KOPT-K1 (cell line): ENCODE data around the gene INO80E.

Source experiments
- H3K27ac ChIP-seq: fragments of 200-600 bp; sonication (generic); 2 replicates; pipeline ENCODE4 v1.5.1; 2016; ENCODE audit warnings: antibody characterized with exemption, mild to moderate bottlenecking, low read depth, low read length; ENCODE audit not compliant: poor library complexity, severe bottlenecking
- H3K36me3 ChIP-seq: fragments of 200-600 bp; sonication (generic); 2 replicates; pipeline ENCODE4 v1.5.1; 2017; ENCODE audit warnings: antibody characterized with exemption, mild to moderate bottlenecking, low read length, moderate library complexity; ENCODE audit not compliant: insufficient read depth
- H3K9me3 ChIP-seq: fragments of 200-600 bp; sonication (generic); 2 replicates; pipeline ENCODE4 v1.5.1; 2017; ENCODE audit warnings: antibody characterized with exemption, low read length, mild to moderate bottlenecking; ENCODE audit not compliant: insufficient read depth, poor library complexity, severe bottlenecking

Gene INO80E

DNA sequence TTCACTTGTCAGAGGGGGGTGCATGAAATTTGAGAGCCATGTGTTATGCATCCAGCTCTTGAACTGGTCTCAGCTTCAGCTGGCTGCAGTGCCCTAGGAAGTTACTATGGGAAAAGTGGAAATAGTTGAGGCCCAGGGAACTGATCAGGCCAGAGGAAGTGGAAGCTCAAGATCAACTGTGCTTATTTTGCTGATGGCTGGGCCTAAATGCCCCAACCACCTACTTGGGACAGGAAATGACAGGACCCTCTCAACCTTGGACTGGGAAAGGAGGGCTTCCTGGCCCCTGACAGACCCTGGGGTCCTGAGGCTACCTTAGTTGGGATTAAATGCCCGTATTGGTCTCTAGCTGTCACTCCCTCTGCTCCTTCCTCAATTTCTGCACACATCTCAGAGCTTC, 23.5 kb upstream of the INO80E start:
- H3K27ac ChIP-seq = no peak overlapping the region
- peaks cover 18% of the 10 kb centered on the region for H3K36me3 ChIP-seq
- H3K9me3 ChIP-seq = no peaks in the 10 kb centered on the region

DNA sequence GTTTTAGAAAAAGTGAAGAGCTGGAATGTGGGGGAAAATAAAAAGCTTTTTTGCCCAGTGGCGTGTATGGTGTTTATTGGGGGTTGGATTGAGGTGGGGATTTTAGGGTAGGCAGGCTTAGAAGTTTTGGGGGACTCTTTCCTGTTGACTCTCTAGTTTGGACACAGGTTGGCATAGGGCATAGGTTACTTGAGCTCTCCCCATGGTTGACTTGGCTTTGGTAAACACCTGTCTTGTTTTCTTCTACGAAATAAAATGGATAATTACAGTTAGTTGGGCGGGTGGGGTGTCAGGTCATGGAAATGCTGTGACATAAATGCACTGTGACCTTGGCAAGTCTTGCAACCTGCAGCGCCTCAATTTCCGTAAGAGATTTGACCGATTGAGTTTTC, 23.1 kb upstream of the INO80E start:
- peak overlapping the region; percentile 82 for H3K27ac ChIP-seq
- peaks cover 20% of the 10 kb centered on the region for H3K36me3 ChIP-seq

DNA sequence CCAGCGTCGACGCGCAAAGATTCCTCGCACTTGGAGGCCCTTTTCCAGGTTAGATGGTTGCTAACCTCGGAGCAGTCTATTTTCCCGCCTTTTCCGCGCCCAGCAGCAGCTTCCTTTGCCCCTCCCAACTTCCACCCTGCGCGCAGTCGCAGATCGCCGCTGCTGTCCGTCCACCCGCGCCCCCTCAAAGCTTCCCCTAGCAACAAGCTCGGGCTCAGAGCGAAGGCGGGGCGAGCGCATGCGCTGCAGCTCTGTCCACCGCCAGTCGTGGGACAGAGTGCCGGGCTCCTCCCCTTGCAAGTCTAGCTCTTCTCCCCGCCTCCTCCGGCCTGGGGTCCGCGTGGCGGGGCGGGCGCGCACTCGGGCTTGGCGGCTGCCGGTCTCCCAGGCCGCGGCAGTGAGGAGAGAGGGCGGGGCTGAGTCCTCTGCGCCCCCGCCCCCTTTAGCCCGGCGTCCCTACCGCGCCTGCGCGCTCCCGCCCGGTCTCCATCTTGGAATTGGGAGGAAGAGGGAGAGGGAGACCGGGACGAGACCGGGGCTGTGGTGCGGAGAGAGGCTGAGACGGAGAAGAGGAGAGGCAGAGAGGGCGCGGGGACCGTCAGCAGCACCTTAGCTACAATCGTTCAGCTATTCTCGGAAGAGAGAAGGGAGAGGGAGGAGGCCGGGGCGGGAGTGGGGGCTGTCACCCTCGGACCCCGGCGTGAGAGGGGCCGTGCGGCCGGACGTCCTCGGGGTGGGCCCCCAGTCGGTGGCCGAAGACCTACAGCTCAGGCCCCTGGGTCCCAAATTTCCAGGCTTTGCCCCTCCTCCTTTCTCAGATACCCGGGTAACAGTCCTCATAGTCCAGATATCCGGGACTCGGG, 22.4 kb upstream of the INO80E start, which contains the start of gene TAOK2:
Gene TAOK2, plus strand, starts transcription at position 485 of the 863 bp plus-strand sequence. CDS start 3,905 bp downstream, outside the sequence.
- no peaks in the 10 kb centered on the region for H3K9me3 ChIP-seq
- peaks cover 20% of the 10 kb centered on the region for H3K36me3 ChIP-seq
- H3K27ac ChIP-seq = peak within 1 kb of the TSS; percentile 82

More for the DNA sequence above, 23.1 kb upstream of the INO80E start:
- H3K9me3 ChIP-seq = no peaks in the 10 kb centered on the region

DNA sequence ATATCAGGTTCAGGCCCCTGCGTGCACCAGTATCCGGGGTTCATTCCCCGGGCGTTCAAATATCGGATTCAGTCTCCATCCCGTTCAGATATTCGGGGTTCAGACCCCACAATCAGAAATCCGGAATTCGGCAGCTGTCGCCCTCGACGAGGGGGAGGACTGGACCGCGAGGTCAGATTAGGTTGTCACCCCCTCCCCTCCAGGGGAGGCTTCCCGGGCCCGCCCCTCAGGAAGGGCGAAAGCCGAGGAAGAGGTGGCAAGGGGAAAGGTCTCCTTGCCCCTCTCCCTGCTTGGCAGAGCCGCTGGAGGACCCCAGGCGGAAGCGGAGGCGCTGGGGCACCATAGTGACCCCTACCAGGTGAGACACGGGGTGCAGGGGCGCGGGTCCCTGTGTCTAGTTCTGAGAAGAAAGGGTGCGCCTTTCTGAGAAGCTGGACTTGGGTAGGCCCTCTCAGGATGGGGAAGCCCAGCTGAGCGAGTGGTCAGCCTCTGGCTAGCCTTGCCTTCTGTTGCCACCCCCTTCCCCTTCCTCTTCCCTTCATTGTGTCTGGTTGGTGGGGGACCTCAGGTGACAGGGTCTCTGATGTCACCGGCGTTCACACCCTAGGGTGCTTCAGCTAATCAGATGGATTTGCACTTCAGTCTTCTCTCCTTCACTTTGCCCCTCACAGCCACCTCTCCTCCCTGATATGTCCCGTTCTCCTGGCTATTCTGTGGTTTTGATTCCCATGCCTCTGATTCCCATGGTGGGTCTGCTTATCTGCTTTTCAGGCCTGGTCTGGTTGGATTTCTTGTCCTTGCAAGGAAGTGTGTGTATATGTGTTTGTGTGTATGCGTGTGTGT, 21.5 kb upstream of the INO80E start:
- Histone ChIP-seq H3K36me3 (peaks cover 25% of the 10 kb centered on the region), H3K27ac (peak overlapping the region; percentile 82), H3K9me3 (no peaks in the 10 kb centered on the region)

DNA sequence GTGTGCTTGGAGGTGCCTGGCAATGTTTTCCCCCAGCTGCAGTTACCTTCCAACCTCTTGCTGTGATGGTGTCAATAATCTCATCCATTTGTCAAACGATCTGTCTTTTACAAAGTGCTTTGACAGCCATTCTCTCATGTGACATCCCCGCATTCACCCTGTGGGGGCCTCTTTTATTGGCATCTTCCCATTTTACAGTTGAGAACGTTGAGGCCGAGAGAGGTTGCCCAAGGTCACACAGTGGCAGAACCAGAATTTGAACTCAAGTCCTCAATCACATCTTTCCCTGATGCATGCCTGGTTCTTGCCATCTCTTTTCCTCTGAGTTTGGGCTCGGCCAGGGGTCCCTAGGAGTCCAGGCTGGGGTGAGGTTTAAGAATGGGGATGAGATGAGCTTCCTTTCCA, 20.9 kb upstream of the INO80E start:
- Histone ChIP-seq H3K36me3 (peaks cover 31% of the 10 kb centered on the region), H3K27ac (peak overlapping the region; percentile 82), H3K9me3 (no peaks in the 10 kb centered on the region)

DNA sequence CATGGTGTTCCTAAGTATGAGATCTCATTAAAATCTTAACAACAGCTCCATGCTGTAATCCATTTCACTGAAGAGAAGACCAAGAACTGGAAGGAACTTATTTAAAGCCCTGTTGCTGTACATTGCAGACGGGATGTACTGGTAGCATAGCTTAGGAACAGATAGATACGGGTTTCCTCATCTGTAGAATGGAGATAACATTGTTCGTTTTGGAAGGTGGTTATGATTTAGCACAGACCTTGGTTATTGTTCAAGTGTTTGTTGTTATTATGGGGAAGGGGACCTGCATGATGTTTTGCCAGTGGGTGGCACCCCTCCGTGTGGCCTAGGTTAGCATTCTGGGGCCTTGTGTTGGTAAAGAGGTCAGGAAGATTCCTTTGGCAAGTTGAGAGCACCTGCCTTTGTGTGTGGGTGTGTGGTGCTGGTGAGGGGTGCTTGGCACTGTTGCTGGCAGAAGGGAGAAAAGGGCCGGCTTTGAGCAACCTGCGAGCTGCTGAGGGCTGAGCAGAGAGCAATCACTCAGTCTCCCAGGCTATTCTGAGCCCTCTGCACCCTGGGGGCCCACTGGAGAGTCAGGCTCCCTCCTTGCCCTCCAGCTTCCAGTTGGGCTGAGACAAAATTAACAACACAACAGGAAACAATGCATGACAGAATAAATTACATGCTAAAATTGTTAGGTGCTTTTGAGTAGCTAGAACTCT, 20.1 kb upstream of the INO80E start:
- peak overlapping the region; percentile 82 for H3K27ac ChIP-seq
- H3K9me3 ChIP-seq = no peaks in the 10 kb centered on the region
- peaks cover 39% of the 10 kb centered on the region for H3K36me3 ChIP-seq

DNA sequence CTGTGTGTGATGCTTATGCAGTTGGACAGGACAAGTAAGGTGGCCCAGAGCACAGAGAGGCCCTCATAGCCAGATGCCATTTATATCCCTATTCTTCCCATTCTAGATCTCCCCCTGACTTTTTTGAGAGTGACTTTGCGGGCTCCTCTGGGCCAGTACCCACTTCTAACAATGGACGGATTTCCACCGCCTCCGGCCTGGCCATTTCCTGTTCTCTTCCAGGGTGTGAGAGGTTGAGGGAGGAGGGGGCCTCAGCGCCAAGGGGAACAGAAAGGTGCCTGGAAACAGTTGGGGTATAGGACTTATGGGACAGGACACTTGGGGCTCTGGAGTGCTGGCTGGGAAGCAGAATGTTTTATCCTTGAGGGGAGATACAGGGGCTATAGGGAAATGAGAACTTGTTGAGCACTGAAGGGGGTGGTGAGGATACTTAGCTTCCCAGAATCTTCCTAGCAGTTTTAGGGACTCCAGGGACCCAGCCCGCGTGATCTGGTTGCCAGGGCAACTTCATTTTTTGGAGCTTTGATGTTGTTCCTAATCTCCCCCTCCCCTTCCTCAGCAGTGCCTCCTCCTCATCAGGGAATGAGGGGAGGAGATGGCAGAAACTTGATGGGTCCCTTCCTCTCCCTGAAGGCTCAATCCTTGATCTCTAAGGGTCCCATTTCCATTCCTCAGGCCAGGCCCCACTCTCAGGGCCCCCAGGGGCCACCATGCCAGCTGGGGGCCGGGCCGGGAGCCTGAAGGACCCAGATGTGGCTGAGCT, 18.8 kb upstream of the INO80E start:
- H3K27ac ChIP-seq = no peak overlapping the region
- no peaks in the 10 kb centered on the region for H3K9me3 ChIP-seq
- H3K36me3 ChIP-seq = peaks cover 52% of the 10 kb centered on the region

DNA sequence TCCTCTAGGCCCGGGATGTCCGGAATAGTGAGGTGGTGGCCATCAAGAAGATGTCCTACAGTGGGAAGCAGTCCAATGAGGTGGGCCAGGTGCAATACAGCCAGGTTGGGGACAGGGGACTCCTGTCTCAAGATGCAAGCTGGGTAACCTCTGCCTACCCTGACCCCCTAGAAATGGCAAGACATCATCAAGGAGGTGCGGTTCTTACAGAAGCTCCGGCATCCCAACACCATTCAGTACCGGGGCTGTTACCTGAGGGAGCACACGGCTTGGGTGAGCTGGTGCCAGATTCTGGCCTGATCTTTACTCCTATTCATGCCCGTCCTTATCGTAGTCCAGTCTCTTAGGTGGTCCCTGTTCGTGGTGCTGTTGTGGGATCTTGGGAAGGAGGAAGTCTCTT, 18.0 kb upstream of the INO80E start:
- peaks cover 61% of the 10 kb centered on the region for H3K36me3 ChIP-seq
- H3K27ac ChIP-seq = no peak overlapping the region

DNA sequence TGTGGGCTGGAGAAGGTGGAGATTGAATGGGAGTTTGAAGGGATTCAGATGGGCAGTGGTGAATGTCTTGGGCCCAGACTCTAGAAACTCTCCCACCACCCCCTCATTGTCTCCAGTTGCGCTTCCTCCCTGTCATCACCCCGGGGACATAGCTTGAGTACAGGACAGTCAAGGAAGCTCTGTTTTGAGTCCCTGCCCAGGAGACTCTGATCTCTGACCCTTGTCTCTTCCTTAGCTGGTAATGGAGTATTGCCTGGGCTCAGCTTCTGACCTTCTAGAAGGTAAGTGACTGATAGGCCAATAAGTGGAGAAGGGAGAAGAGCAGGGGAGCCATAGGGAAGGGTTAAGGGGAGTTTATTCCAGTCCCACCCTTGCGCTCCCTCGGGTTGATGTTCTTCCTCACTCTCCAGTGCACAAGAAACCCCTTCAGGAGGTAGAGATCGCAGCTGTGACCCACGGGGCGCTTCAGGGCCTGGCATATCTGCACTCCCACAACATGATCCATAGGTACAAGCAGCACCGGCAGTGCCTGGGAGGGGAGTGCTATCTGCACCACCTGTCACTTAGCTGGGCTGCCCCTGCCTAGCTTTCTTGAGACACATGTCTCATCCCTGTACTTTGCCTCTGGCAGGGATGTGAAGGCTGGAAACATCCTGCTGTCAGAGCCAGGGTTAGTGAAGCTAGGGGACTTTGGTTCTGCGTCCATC, 17.3 kb upstream of the INO80E start:
- Histone ChIP-seq H3K36me3 (peaks cover 67% of the 10 kb centered on the region), H3K27ac (no peak overlapping the region)

More for the DNA sequence above, 18.0 kb upstream of the INO80E start:
- H3K9me3 ChIP-seq = no peaks in the 10 kb centered on the region

DNA sequence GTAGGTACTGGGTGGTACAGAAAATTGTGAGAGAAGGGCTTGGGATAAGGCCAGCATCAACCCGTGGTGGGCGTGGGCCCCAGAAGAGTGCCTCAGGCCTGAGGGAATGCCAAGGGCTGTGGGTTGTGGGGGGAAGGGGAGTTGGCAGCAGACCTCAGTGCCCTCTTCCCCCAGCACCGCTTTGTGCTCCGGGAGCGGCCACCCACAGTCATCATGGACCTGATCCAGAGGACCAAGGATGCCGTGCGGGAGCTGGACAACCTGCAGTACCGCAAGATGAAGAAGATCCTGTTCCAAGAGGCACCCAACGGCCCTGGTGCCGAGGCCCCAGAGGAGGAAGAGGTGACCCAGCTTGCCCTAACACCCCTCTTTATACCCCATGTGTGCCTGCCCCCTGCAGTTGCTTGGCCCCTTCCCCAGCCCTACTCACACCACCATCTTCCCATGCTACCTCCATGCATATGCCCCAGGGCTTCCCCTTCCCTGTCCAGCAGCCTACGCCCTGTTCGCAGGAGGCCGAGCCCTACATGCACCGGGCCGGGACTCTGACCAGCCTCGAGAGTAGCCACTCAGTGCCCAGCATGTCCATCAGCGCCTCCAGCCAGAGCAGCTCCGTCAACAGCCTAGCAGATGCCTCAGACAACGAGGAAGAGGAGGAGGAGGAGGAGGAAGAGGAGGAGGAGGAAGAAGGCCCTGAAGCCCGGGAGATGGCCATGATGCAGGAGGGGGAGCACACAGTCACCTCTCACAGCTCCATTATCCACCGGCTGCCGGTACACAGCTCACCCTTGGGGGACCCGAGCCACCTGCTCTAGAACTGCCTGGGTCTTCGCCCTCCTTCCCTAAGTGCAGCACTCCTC, 13.3 kb upstream of the INO80E start:
- H3K9me3 ChIP-seq = no peaks in the 10 kb centered on the region
- H3K27ac ChIP-seq = no peak overlapping the region
- H3K36me3 ChIP-seq = peaks cover 100% of the 10 kb centered on the region

More for the DNA sequence above, 17.3 kb upstream of the INO80E start:
- no peaks in the 10 kb centered on the region for H3K9me3 ChIP-seq

DNA sequence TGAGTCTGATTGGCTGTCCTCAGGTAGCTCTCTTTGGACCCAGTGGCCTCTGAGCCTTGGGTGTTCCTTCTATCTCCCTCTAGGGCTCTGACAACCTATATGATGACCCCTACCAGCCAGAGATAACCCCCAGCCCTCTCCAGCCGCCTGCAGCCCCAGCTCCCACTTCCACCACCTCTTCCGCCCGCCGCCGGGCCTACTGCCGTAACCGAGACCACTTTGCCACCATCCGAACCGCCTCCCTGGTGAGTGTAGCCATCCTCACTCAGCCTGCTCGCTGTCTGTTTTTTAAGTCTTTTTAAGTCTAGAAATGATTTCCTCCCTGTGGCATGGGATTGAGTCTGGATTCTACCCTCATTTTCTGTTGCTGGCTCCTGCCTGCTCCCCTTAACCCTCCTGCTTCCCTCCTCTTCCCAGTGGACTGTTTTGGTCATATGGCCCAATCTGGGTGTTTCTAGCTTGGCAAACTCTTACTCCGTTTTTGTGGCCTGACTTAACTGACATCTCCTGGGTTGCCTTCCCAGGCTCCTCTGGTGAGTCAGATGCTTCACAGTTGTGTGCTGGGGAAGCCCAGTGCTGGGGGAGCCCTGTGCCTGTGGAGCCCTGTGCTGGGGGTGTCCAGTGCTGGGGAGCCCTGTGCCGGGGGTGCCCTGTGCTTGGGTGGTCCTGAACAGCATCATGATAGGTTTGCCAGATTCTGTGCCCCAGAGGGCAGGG, 12.5 kb upstream of the INO80E start:
- Histone ChIP-seq H3K27ac (no peak overlapping the region), H3K9me3 (no peaks in the 10 kb centered on the region), H3K36me3 (peaks cover 100% of the 10 kb centered on the region)

DNA sequence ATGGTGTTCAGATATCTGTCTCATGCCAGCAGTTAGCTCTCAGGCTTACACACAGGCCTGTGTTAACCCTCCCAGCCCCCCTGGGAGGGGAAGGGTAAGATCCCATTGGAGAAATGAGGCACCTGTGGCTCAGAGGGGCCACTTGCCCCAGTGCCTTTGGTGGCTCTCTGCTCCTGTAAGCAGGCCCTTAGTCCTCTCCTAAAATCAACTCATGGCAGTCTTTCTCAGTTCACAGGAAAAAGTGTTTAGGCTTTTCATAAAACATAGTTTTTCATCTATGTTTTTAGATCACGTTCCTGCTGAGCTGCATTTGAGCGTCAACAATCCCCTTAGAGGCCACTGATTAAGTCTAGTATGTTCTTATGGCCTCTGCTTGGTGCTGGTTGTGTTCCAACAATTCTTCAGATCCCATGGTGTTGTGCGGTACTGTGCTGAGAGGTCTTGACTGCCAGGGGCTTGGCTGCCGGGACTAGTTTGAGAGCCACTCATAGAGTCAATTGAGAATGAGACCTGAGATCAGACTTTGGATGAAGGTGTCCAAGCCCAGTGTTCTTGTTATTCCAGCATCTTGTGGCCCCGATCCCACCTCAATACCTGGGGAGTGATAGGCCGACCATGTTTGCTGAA, 11.8 kb upstream of the INO80E start:
- no peaks in the 10 kb centered on the region for H3K9me3 ChIP-seq
- peaks cover 100% of the 10 kb centered on the region for H3K36me3 ChIP-seq
- no peak overlapping the region for H3K27ac ChIP-seq
